Forelimb muscle (tissue), 1 donor: ENCODE results near the gene CBX8. TPM values are rescaled to one million over a fixed set of nuclear protein-coding genes. Genes with fewer than 3 reads are reported as not detected.

Source experiments
- DNase-seq: peaks from one replicate; pipeline ENCODE4 v3.0.0-alpha.2; 2013; ENCODE audit warnings: low read depth
- polyA plus RNA-seq: library from polyadenylated mRNA; unstranded; fragments of 120-200 nt; gene quantifications from one replicate; pipeline ENCODE4 v1.2.1, GENCODE V29; 2013; ENCODE audit not compliant: insufficient read length

CBX8 gene
- polyA plus RNA-seq, 1 donor: 5.6 TPM

DNA sequence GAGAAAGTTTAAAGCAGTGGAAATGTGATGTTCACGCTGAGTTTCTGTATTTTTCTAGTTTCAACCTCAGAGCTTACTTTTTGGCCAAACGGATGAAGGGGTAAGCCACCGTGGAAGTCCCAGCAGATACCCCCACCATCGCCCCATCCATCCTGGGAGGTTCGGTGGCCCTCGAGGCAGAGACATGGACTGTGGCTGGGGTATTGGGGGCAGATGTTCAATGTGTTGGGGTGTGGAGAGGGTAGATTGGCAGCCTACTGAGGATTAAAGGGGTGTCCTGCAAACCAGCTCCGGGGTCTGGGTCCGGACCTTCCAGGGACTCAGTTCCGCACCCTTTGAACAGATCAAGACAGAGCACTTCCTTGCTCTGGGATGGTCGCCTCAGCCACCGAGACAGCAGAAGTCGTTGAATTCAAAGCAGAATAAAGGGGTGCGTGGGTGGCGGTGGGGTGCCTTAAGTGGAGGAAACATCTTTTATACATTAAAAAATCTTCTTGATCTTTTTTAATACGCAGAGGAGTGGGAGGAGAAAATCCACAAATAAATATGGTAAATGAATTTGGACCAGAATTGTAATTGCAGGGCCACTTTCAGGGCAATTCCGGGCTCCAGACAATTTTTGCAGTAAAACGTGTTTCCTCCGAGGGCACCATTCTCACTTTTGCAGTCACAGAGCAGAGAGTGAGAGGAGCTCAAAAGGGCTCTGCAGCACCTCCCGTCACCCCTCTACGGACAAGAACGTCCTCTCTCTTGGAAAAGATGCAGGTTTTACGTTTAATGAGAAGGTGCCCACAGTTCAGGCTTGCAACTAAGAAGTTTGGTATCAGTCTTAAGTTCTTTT is 8.2 kb upstream of the CBX8 start:
- no peak for DNase-seq

DNA sequence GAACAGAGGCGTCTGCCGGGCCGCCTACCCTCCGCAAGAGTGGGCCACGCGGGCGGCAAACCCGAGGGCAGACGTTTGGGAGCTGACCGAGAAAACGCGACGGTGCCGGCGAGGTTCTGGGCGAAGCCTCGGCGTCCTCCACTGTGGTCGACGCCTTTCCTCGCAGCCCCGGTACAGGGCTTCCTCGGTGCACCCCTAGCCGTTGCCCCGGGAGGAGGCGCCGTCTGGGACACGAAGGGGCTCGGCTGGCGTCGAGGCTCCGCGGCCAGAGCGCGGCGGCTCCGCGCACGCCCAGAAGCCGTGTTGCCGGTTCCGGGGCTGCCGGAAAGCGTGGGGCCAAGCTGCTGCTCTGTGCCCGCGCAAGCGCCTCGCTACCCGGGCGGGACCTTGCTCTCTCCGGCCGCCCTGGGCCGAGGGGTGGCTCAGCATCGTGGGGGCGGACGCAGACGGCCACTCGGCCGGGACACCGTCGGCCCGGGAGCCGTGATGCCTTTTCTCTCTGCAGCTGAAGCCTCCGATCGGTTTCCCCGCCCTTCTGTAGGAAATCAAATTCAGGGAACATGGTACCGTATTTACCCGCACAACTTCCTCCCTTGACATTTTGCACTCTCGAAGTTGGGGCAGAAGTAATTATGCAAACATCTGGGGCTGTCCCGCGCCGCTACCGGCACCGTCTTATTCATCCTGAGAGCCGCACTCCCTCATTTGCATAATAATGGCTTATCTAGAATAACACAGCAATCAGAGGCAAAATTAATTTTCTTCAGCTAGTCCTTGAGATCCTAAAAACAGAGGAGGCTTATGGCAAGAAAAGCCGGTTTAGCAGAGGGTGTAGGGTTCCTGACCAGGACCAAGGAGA is 7.3 kb upstream of the CBX8 start:
- DNase-seq: no peak

DNA sequence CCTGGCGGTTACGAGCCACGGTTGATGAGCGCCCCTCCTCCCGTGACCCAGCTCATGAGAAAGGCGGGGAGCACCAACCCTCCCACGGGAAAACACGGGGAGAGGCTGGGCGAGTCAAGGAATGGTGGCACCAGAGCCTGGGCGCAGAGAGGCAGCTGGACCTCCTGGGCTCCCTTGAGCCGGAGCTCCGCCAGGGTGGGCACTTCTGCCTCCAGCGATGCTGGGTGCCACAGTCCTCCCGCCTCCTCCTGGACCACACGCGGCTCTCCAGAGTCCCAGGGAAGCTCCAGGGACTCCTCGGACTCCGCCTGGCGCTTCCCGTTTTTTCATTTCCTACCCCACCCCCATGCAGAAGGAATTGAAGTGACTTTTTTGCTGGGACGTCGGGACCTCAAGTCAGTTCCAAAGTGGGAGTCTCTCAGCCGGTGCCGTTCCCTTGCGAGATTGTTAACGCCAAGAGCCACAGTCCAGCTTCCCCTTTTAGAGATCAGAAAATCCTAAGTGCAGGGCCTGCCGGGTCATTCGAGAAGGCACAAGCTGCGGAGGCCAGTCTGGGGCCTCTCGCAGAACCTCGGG is 6.6 kb upstream of the CBX8 start:
- DNase-seq: no peak

DNA sequence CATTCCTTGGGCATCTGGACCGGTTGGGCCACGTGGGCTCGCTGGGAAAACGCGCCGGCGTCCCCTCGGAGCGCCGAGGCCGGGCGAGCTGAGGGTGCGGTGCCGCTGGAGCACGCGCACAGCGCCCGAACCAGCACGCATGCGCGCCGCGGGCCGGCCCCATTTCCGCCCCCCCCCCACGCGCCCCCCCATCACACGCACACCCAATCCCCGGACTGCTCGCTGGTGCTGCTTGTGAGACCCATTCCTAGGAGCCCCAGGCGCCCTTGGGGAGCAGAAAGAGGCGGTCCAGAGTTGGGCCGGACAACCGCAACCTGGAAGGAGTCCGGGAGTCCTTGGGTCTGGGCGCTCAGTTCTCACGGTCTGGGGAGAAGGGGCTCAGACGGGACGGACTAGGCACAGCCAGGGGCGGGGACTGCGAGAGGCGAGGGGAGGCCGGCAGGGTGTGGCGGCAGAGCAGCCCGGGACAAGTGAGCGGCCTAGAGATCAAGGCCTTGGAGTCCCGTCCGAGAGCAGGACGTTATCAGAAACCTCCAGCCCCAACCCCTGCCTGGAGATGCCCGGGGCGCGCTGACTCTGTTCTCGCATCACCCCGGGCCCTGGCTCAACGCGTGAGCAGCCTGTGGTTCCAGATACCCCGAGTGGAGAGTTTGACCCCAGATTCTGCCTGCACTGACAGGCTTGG is 6.0 kb upstream of the CBX8 start:
- no peak for DNase-seq

DNA sequence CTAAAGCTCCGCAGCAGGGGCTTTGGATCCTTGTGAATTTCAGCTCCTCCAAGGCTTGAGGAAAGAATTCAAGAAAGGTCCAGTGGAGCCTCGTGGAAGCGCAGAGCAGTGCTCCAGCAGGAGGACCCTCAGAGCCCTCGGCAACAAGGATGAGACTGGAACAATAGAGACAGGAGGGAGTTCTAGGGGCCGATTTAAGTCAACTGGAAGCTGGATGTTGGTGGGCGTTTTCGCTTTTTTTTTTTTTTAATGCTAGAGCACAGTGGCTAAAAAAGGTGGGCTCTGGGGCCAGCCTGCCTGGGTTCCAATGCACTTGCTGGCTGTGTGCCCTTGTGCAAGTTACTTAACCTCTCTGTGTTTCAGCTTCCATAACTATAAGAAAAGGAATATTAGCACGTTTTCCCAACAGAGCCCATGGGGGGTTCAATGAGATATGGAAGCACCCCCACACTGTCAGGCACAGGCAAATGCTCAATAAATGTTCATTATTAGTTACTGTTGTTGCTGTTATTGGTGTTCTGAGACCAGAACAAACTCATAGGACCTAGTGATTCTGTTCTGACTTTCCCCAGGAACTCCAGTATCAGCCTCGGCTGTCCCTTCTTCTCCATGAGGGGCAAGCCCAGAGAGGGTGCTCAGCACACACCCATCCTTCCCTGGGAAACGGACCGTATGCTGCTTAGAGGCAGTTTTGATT is 5.3 kb upstream of the CBX8 start:
- no peak for DNase-seq

DNA sequence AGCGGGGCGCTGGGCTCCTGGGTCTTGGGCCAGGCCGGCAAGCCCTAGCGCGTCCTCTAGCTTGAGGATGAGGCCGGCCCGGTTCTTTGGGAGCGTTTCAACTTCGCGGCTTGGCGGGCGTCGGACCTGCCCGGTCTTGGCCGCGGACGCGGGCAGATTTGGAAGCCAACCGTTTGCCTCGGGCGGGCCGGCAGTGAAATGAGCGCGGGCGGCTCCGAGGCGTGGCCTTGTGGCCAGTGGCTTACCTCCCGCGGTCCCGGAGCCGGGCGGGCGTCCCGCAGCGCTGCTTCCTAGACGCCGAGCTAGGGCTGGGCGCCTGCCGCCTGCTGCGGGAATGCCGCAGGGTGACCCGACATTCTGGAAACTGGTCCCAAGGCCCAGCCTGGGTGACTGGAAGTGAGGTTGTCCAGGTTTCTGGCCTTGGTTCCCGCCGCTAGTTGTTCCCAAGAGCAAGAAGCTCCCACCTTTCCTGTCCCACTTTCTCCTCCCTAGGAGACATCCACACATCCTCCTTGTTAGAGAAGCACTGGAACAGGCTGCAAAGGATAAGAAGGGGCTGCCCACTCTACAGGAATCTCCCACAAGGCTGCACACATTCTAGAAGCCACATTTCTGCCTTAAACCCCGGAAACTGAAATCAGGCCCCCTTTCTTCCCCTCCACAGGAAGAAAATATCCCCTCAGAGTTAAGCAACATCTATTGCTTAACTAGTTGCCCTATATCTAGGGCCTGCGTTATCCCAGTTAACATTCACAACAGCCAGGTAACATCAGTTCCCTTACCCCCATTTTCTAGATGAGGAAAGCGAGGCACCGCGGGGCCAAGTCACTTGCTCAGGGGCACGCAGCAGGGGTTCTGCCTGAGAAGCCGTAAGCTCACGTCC is 4.5 kb upstream of the CBX8 start:
- no peak for DNase-seq

DNA sequence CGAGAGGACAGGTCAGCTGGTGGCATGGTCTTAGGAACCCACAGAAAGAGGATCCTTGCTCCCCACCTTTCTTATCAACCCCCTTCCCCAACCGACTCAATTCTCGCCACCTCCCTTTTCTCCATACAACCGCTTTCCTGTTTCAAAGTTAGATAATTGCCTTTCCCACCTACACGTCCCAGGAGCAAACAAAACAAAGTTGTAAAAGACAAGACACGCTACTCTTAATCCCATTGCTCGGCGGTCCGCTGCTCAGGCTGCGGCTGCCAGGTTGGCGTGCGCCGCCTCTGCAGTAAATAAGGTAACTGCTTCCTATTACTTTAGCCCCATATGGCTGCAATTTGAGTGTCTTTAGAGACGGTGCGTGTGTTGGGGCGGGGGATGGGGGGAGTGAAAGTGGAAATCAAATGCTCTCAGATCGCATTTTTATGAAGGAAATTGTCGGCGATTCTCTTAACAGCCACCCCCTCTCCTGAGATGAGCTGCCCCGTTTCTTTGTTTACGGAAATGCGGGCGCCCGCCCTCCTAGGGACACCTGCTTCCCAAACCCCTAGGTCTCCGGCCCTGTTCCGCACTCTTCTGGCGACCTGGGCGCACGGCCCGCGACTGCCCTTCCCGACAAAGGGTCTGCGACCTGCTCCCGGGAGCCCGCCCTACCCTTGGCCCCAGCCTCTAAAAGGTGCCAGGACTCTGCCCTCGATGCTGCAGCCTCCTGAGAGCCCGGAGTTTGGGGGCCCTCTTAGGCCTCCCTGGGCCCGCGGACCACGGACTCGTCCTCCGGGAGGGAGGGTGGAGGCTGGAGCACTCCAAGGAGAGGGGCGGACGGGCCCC is 3.7 kb upstream of the CBX8 start:
- DNase-seq: no peak

DNA sequence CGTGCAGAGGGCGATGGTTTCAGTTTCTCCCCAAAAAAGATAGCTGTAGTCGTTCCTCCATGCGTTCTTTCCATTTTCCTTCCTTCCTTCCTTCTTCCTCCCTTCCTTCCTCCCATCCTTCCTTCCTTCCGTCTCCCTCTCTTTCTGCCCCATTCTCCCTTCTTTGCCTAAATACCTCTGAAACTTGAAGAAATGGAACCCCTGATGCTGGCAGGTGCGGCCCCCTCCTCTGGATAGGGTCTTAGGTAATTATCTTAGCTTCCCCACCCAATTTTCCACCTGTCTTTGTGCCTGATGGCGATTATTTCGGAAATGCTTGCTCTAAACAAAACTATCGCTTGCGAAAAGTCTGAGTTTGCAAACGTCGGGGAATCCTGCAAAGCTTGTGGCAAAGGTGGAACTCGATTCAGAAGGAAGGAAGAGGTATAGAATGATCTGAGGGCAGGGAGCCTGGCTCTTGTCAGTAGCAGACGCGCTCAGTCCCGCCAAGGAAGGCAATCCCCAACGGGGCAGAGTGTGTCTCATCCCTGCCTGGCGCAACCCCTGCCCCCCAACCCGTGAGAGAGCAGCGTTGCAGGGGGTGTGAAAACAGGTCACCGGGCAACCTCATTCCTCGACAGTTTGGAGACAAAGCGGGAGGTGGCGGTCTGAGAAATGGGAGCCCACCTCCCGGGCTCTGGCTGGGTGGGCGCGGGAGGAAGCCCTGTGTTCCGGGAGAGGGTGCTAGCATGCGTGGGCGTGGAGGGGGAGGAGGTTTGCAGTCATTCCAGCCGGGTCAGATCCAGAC is 2.9 kb upstream of the CBX8 start:
- no peak for DNase-seq

DNA sequence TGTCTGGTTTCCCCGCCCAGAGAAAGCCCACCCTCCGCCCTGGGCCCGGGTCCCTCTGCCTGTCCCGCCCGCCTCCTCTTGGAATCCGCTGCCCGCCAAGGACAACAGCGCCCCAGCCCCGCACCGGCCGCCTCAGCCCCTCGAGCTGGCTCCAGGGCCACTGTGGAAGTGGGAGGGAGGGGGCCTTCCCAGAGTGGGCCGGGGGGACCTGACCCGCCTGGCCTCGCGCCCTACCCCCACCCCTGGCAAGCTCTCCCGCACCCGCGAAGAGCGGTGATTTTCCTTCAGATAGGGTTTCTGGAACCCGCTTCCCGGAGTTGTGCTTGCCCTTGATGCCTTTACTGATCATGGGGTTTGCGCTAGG is 2.3 kb upstream of the CBX8 start:
- DNase-seq: no peak

DNA sequence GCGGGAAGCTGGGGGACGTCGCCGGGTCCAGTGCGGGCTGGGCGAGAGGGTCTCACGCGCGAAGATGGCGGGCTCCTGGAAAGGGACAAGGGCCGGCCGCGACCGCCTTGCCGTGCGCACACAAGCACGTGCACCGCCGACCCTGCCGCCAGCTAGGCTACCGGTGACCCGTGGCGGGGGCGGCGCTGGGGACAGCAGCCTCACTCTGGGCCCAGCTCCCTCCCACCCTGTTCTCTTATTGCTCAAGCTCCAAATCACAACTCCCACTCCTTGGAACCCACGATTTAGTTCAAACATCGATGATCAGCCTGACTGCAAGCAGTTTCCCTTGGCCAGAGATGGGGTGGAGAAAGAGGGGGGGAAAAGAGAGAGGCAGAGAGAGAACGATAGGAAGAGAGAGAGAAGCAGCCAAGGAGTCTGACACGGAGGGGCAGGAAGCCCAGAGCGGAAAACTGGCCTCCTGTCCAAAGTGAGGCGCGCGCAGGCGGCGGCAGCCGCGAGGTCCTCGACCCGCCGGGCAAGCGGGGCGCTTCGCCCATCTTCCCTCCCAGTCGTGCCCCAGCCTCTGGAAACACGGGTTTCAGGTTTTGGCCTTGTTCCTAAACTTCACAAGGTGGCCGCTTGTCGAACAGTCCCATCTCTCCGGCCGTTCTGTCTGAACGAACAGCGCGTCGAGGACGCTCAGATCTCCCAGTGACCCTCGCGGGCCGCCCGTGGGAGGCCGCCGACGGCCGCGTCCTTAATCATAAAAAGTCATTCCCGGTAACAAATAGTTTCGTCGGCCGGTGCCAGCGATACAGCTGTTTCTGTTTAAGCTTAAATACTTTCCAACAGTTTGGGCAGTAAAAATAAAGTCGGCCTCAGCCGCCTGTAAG is 1.7 kb upstream of the CBX8 start:
- DNase-seq: no peak

DNA sequence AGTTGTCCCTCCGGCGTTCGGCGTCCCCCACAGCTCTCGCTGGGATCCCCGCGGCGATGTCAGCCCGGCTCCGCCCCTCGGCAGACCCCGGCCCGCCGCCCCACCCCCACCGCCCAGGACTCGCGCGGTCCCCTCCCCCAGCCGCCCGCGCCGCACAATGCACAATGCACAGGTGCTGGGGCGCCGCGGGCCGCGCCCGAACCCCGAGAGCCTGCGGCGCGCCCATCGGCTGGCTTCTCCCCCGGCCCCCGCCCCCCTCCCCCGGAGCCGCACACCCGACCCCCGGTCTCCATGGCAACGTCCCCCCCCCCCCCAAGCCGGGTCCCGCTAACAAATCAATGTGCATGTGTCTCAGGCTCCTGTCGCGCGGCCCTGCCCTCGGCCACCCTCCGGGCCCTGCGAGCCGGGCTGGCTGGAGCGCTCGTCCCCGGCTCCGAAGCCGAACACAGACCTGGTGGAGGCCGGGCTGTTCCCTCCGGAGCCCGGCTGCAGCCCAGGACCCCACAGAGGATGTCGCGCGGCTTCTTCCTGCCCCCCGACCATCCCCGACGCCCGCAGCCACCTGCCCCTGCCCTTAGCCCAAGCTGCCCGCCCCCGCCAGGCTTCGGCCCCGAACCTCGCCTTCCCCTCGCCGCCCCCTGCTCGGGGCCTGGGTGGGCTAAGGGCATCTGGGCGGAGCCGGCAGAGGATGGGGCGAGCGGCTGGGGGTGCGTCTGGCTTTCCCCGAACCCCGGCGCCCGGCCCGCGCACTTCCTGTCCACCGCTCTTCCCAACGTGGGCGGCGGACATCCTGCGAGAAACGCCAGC is 818 bp upstream of the CBX8 start:
- no peak for DNase-seq

DNA sequence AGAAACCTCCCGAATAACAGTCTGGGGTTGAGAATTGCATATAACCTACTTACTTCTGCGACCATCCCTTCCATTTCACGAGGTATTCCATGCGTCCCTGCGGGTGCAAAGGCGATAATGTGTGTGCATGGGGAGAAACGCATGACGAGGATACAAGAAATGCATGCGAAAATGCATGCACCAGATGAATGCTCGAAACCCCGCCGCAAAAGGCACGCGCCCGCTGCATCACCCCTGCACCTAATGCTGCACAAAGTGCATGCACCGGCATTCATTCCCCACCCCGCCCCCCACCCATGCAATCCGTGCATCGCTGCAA is 474 bp downstream of the CBX8 start:
- DNase-seq: no peak

DNA sequence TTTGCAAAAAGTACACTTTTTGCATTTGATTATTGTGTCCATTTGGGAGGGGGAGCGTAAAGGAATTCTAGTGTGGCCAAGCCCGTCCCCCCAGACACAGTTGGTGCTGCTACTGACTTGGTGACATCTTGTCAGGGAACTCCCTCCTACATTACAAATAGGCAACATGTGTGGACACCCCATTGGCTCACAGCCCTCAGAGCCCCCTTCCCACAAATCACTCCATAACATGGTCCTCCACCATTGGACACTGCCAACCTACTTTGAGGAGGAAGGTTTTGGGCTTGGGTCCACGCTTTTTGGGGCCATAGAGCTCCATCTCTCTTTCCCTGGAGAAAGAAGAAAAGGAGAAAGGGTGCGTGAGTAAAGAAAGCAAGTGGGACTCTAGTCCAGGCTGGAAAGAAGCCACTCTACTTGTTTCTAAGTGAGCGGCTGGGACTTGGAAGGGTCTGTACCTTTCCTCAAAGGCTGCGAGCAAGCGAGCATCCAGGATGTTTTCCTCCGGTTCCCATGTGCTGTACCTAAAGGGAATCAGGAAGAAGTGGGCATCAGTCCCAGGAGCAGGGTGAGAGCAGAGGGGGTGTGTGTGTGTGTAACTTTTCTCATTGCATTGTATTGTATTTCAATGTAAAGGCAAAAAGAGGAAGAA is 958 bp downstream of the CBX8 start:
- no peak for DNase-seq

DNA sequence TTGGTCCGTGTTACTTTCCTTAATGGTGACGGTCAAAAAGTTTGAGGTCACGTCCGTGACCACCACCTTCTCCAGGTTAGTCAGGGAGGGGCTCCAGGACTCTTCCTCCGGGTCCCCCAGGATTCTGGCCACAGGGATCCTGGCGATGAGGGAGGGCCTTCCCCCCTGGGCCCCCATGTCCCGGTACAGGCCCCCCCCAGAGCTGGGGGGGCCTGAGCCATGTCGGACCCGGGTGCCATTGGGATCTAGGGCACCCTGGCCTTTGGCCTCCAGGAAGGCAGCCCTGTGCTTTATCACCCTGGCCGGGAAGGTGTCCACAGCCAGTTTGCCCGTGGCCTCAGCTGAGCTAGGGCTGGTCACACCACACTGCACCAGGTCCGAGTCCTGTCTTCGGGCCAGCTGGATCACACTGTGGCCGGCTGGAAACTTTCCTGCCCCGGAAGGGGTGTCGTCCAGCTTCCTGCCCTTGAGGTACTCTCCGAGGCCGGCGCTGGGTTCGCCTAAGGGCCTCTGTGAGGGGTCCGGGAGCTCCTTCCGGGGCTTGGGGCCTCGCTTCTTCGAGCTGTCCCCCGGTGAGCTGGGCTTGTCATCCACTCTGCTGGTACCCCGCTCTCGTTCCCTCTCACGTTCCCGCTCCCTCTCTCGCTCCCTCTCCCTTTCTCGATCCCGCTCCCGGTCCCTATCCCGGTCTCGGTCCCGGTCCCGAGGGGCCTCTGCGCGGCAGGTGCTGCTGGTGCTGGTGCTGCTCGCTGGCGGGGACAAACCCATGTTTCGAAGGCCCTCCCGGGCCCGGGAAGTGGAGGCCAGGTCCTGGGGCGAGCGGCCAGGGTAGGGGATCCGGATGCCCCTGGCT is 2.0 kb downstream of the CBX8 start:
- no peak for DNase-seq

DNA sequence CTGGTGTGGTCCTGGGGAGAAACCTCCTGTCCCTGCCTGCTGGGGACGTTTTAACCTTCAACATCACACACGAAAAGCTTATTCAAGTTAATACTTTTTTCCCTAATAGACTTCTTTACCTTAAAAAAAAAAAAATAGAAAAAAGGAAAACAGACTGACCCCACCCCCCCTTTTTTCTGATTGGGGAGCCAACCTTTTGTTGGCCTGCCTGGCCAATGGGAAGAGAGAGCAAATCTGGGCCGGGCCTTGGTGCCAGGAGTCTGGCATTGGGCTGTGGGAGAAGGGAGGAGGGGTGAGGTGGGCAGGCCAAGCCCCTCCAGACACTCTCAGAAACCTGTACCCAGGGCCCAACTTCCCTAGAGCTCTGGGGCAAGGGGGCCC is 3.0 kb downstream of the CBX8 start:
- no peak for DNase-seq
